PC-9 (cell line): ENCODE data around the gene PRICKLE2. TPM values are rescaled to one million over a fixed set of nuclear protein-coding genes. Genes with fewer than 3 reads are reported as not detected.
A peak's percentile ranks its signal among the peaks of the same experiment; 100 is the strongest.

Experiments used
- BruUV-seq: library from RNA; stranded (reverse); fragments of 400-500 nt; replicated peaks from 2 replicates; lab custom pipeline; 2021; lab: Mats Ljungman, UMichigan
- CTCF ChIA-PET: fragments of 300-600 bp; sonication (Branson Sonifier 250); formaldehyde crosslinking; loops from one replicate; lab custom pipeline; 2022; ENCODE audit warnings: antibody characterized with exemption; lab: Charles Lee
- POLR2A ChIA-PET: fragments of 300-600 bp; sonication (Branson Sonifier 250); formaldehyde crosslinking; loops from one replicate; lab custom pipeline; 2022; ENCODE audit warnings: antibody characterized with exemption; ENCODE audit not compliant: unreplicated experiment; lab: Charles Lee
- DNase-seq, 2 experiments: peaks; one replicate each; pipeline versions ENCODE4 v3.0.0 to v3.0.0-alpha.2; 2015 to 2022; ENCODE audit warnings: mixed read lengths in 1 of 2
- H2AFZ ChIP-seq: fragments of 200-600 bp; sonication (generic); 2 replicates; pipeline ENCODE4 v1.8.1; 2017; ENCODE audit warnings: antibody characterized with exemption
- H3F3A ChIP-seq: fragments of 200-600 bp; sonication (generic); 2 replicates; pipeline ENCODE4 v1.8.1; 2017; ENCODE audit warnings: antibody characterized with exemption, mild to moderate bottlenecking, low read depth; ENCODE audit not compliant: insufficient read depth
- H3K27ac ChIP-seq: fragments of 200-600 bp; sonication (generic); 2 replicates; pipeline ENCODE4 v1.6.1; 2016; ENCODE audit warnings: mixed run types
- H3K27me3 ChIP-seq: fragments of 200-600 bp; sonication (generic); 2 replicates; pipeline ENCODE4 v1.6.1; 2016; ENCODE audit warnings: low read depth, mixed run types; ENCODE audit not compliant: insufficient read depth
- H3K36me3 ChIP-seq: fragments of 200-600 bp; sonication (generic); 2 replicates; pipeline ENCODE4 v1.6.1; 2016; ENCODE audit warnings: low read depth, mixed run types
- H3K4me1 ChIP-seq: fragments of 200-600 bp; sonication (generic); replicated peaks from 2 replicates; pipeline ENCODE4 v1.6.1; 2016; ENCODE audit warnings: mixed run types; ENCODE audit not compliant: insufficient read depth
- H3K4me2 ChIP-seq: fragments of 200-600 bp; sonication (generic); 2 replicates; pipeline ENCODE4 v1.6.1; 2017; ENCODE audit warnings: mixed run types
- H3K4me3 ChIP-seq: fragments of 200-600 bp; sonication (generic); 2 replicates; pipeline ENCODE4 v1.6.1; 2016; ENCODE audit warnings: mixed run types
- H3K79me2 ChIP-seq: fragments of 200-600 bp; sonication (generic); 2 replicates; pipeline ENCODE4 v1.6.1; 2017; ENCODE audit warnings: low read depth, mixed run types
- H3K9me2 ChIP-seq: fragments of 200-600 bp; sonication (generic); 2 replicates; pipeline ENCODE4 v1.8.1; 2017; ENCODE audit warnings: mild to moderate bottlenecking; ENCODE audit not compliant: insufficient read depth
- H3K9me3 ChIP-seq: fragments of 200-600 bp; sonication (generic); 2 replicates; pipeline ENCODE4 v1.8.1; 2016; ENCODE audit warnings: low read depth; ENCODE audit not compliant: insufficient read depth
- H4K20me1 ChIP-seq: fragments of 200-600 bp; sonication (generic); 2 replicates; pipeline ENCODE4 v1.8.1; 2017; ENCODE audit not compliant: insufficient read depth
- EZH2 ChIP-seq: fragments of 200-600 bp; sonication (generic); IDR thresholded peaks from 2 replicates; pipeline ENCODE4 v1.8.0; 2017; ENCODE audit warnings: antibody characterized with exemption, low read depth
- intact Hi-C: fragments of 100-400 bp; cut with micrococcal nuclease; formaldehyde crosslinking; loops from one replicate; pipeline ENCODE4 v1.10.0; 2022; ENCODE audit not compliant: unreplicated experiment
- total RNA-seq: library from RNA; stranded (reverse); gene quantifications from 2 replicates; pipeline ENCODE4 v1.2.3, GENCODE V29; 2021
- TF ChIP-seq, protein P1 (sequence below): fragments of 200-600 bp; sonication (generic); conservative IDR thresholded peaks from 2 replicates; pipeline ENCODE4 v1.6.1; 2017; ENCODE audit warnings: mixed run types, antibody characterized with exemption, mild to moderate bottlenecking, moderate library complexity

PRICKLE2 gene
- total RNA-seq, 1 experiment from 2014 or later = 7.9 TPM

- TF ChIP-seq, protein P1, sequence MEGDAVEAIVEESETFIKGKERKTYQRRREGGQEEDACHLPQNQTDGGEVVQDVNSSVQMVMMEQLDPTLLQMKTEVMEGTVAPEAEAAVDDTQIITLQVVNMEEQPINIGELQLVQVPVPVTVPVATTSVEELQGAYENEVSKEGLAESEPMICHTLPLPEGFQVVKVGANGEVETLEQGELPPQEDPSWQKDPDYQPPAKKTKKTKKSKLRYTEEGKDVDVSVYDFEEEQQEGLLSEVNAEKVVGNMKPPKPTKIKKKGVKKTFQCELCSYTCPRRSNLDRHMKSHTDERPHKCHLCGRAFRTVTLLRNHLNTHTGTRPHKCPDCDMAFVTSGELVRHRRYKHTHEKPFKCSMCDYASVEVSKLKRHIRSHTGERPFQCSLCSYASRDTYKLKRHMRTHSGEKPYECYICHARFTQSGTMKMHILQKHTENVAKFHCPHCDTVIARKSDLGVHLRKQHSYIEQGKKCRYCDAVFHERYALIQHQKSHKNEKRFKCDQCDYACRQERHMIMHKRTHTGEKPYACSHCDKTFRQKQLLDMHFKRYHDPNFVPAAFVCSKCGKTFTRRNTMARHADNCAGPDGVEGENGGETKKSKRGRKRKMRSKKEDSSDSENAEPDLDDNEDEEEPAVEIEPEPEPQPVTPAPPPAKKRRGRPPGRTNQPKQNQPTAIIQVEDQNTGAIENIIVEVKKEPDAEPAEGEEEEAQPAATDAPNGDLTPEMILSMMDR = no peak
- no peak for TF ChIP-seq EZH2
- H3K79me2 ChIP-seq = no peaks in the 10 kb centered on the region
- intact Hi-C loops = no loop called here
- no peaks in the 10 kb centered on the region for H3K27me3 ChIP-seq
- no peak overlapping the region for H3K4me2 ChIP-seq
- H3K9me2 ChIP-seq = no peaks in the 10 kb centered on the region
- H3K9me3 ChIP-seq = no peaks in the 10 kb centered on the region
- ChIA-PET CTCF (no interaction called here), POLR2A (no interaction called here)
- H3K4me1 ChIP-seq = no peaks in the 10 kb centered on the region
- no peak for DNase-seq
- H3F3A ChIP-seq = no peaks in the 10 kb centered on the region
- no peaks in the 10 kb centered on the region for H4K20me1 ChIP-seq
- H3K4me3 ChIP-seq = no peak overlapping the region
- H3K36me3 ChIP-seq = no peaks in the 10 kb centered on the region
- H3K27ac ChIP-seq = no peak overlapping the region
- BruUV-seq = no TSS peak
- H2AFZ ChIP-seq = no peak overlapping the region
Measured at GRCh38 chr3:64270142-64270865, 45.0 kb upstream of the PRICKLE2 start.

GRCh38 chr3:64268926-64269325, 43.7 kb upstream of the PRICKLE2 start:
- DNase-seq = no peak

DNA sequence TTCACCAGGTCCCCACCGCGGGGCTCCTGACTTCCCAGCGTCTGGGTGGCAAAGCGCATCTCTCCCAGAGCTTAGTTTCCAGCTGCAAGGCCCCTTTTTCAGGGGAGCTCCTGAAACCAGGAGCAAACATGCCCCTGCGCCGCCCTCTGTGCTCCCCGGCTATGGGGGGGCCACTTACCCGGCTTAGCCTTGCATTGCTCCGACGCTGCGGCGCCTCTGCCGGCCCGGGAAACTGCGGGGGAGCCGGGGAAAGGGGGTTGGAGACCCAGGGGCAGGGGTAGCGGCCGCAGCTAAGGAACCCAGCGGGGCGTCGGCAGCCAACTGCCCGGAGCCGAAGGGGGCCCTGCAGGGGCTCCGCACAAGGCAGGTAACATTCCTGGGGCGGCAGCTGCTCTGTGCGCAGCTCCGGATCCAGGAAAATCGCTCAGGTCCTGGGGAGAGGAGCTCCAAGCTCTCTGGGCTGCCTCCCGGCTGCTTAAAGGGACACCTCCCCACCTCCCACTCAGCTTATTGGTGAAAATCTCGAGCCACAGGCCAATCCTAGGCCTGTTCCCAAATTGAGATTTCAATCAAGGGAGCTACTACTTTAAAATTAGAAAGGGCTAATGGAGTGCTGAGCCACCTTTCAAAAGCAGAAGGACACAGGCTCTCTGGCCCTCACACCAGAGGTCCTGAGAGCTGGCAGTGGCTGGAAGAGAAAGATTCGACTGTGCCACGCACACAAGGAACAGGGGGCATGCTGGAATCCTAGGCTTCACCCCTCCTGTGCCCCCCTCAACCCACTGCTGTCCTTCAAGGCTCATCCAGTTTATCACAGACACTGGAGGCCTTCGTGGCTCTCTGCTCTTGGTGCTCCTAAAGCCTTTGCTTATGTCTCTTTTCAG, 42.7 kb upstream of the PRICKLE2 start:
- no peaks in the 10 kb centered on the region for H3K4me1 ChIP-seq
- intact Hi-C loops = loop anchor here (2.0 to 5.0 kb wide), 2 partner anchors 84 to 131 kb away; no protein-coding TSS in a partner anchor
- no peaks in the 10 kb centered on the region for H3K9me3 ChIP-seq
- CTCF ChIA-PET = interaction anchor here (0.6 kb wide), 1 partner anchor 83 kb away, joined by 7 read pairs; no protein-coding TSS in a partner anchor
- TF ChIP-seq, protein P1 = no peak
- TF ChIP-seq EZH2 = no peak
- no peaks in the 10 kb centered on the region for H4K20me1 ChIP-seq
- H3K36me3 ChIP-seq = no peaks in the 10 kb centered on the region
- H2AFZ ChIP-seq = peak overlapping the region; percentile 77
- H3K4me3 ChIP-seq = peak overlapping the region; percentile 50; the same call in 1 of the 2 replicates
- BruUV-seq = no TSS peak
- POLR2A ChIA-PET = interaction anchor here (0.5 to 0.7 kb wide), 2 partner anchors 88 to 608 kb away, joined by 4 to 6 read pairs; no protein-coding TSS in a partner anchor
- peak in 1 of 2 experiments; percentile 22 for DNase-seq
- no peaks in the 10 kb centered on the region for H3F3A ChIP-seq
- no peaks in the 10 kb centered on the region for H3K27me3 ChIP-seq
- H3K27ac ChIP-seq = no peak overlapping the region
- no peaks in the 10 kb centered on the region for H3K9me2 ChIP-seq
- no peaks in the 10 kb centered on the region for H3K79me2 ChIP-seq
- H3K4me2 ChIP-seq = peak overlapping the region; percentile 70

More at GRCh38 chr3:64268926-64269325, 43.7 kb upstream of the PRICKLE2 start:
- Histone ChIP-seq H2AFZ (no peak overlapping the region), H3F3A (no peaks in the 10 kb centered on the region), H3K9me3 (no peaks in the 10 kb centered on the region), H3K9me2 (no peaks in the 10 kb centered on the region), H3K27me3 (no peaks in the 10 kb centered on the region), H3K4me2 (no peak overlapping the region), H4K20me1 (no peaks in the 10 kb centered on the region), H3K79me2 (no peaks in the 10 kb centered on the region), H3K36me3 (no peaks in the 10 kb centered on the region), H3K4me1 (no peaks in the 10 kb centered on the region), H3K27ac (no peak overlapping the region), H3K4me3 (no peak overlapping the region)
- CTCF ChIA-PET = no interaction called here
- intact Hi-C loops = loop anchor here (5.0 kb wide), 1 partner anchor 83 kb away; no protein-coding TSS in a partner anchor
- no TSS peak for BruUV-seq
- no peak for TF ChIP-seq EZH2
- TF ChIP-seq, protein P1 = no peak
- POLR2A ChIA-PET = no interaction called here
